ENCODE results near the gene NGFR.

The NGFR gene

GRCh38 chr17:49491192-49491769, 3.8 kb upstream of the NGFR start:
- no peak overlapping the region for H3K27ac ChIP-seq (ENCODE audit: low read depth, low read length)

GRCh38 chr17:49494399-49494985, 601 bp upstream of the NGFR start:
- Histone ChIP-seq H3K36me3 (ENCODE audit: control insufficient read depth, low read length) (no peaks in the 10 kb centered on the region), H3K9me2 (replicated peaks; ENCODE audit: control insufficient read depth, low read length) (no peaks in the 10 kb centered on the region), H3K4me3 (ENCODE audit: low read length) (peak overlapping the region; percentile 72), H3K79me2 (ENCODE audit: control insufficient read depth, low read length) (no peaks in the 10 kb centered on the region), H3K4me1 (ENCODE audit: control insufficient read depth, low read length) (peaks cover 17% of the 10 kb centered on the region), H3K27ac (ENCODE audit: low read depth, low read length) (no peak overlapping the region), H3K4me2 (ENCODE audit: low read length) (peak overlapping the region; percentile 86), H4K20me1 (ENCODE audit: control insufficient read depth, insufficient read depth, low read depth, low read length) (no peaks in the 10 kb centered on the region), H3F3A (ENCODE audit: control insufficient read depth, insufficient read depth) (no peaks in the 10 kb centered on the region), H3K9me3 (ENCODE audit: control insufficient read depth, insufficient read depth, low read length) (no peaks in the 10 kb centered on the region), H3K27me3 (ENCODE audit: control insufficient read depth, low read length) (peaks cover 76% of the 10 kb centered on the region)
- TF ChIP-seq EZH2phosphoT487 (IDR thresholded peaks at IDR 0.05; ENCODE audit: borderline replicate concordance, low read length): peak; percentile 71; the same call in 1 of the 2 replicates
- no peak for TF ChIP-seq CTCF (IDR thresholded peaks at IDR 0.05; ENCODE audit: low read depth, low read length, poor library complexity, severe bottlenecking)

More at GRCh38 chr17:49491192-49491769, 3.8 kb upstream of the NGFR start:
- H3K9me2 ChIP-seq (replicated peaks; ENCODE audit: control insufficient read depth, low read length): no peaks in the 10 kb centered on the region
- TF ChIP-seq EZH2phosphoT487 (IDR thresholded peaks at IDR 0.05; ENCODE audit: borderline replicate concordance, low read length): no peak
- TF ChIP-seq CTCF (IDR thresholded peaks at IDR 0.05; ENCODE audit: low read depth, low read length, poor library complexity, severe bottlenecking): no peak
- no peaks in the 10 kb centered on the region for H3F3A ChIP-seq (ENCODE audit: control insufficient read depth, insufficient read depth)
- peaks cover 75% of the 10 kb centered on the region for H3K27me3 ChIP-seq (ENCODE audit: control insufficient read depth, low read length)
- H3K79me2 ChIP-seq (ENCODE audit: control insufficient read depth, low read length): no peaks in the 10 kb centered on the region
- H3K4me2 ChIP-seq (ENCODE audit: low read length): no peak overlapping the region
- H4K20me1 ChIP-seq (ENCODE audit: control insufficient read depth, insufficient read depth, low read depth, low read length): no peaks in the 10 kb centered on the region
- no peaks in the 10 kb centered on the region for H3K36me3 ChIP-seq (ENCODE audit: control insufficient read depth, low read length)
- H3K4me1 ChIP-seq (ENCODE audit: control insufficient read depth, low read length): peaks cover 16% of the 10 kb centered on the region
- no peak overlapping the region for H3K4me3 ChIP-seq (ENCODE audit: low read length)
- no peaks in the 10 kb centered on the region for H3K9me3 ChIP-seq (ENCODE audit: control insufficient read depth, insufficient read depth, low read length)

- H3K4me3 ChIP-seq (ENCODE audit: low read length): peak overlapping the region; percentile 72
- H3K79me2 ChIP-seq (ENCODE audit: control insufficient read depth, low read length): no peaks in the 10 kb centered on the region
- H3K9me2 ChIP-seq (replicated peaks; ENCODE audit: control insufficient read depth, low read length): no peaks in the 10 kb centered on the region
- H3K9me3 ChIP-seq (ENCODE audit: control insufficient read depth, insufficient read depth, low read length): no peaks in the 10 kb centered on the region
- TF ChIP-seq CTCF (IDR thresholded peaks at IDR 0.05; ENCODE audit: low read depth, low read length, poor library complexity, severe bottlenecking) (no peak), EZH2phosphoT487 (IDR thresholded peaks at IDR 0.05; ENCODE audit: borderline replicate concordance, low read length) (0 out of 2 replicates have a peak, but pooled peaks have one; percentile 4)
- H3K27me3 ChIP-seq (ENCODE audit: control insufficient read depth, low read length): peaks cover 67% of the 10 kb centered on the region
- peak overlapping the region; percentile 86 for H3K4me2 ChIP-seq (ENCODE audit: low read length)
- H3F3A ChIP-seq (ENCODE audit: control insufficient read depth, insufficient read depth): no peaks in the 10 kb centered on the region
- H3K36me3 ChIP-seq (ENCODE audit: control insufficient read depth, low read length): no peaks in the 10 kb centered on the region
- no peak overlapping the region for H3K27ac ChIP-seq (ENCODE audit: low read depth, low read length)
- no peaks in the 10 kb centered on the region for H4K20me1 ChIP-seq (ENCODE audit: control insufficient read depth, insufficient read depth, low read depth, low read length)
- H3K4me1 ChIP-seq (ENCODE audit: control insufficient read depth, low read length): peaks cover 17% of the 10 kb centered on the region
Observed at GRCh38 chr17:49495842-49496182, 719 bp downstream of the NGFR start.
